Astrocyte (in vitro differentiated cells and primary cell): Measurements from ENCODE around the gene SGMS2. TPM values are rescaled to one million over a fixed set of nuclear protein-coding genes. Genes with fewer than 3 reads are reported as not detected.
"Not testable (repeated sequence)": the region's sequence is repeated elsewhere in the genome, so short reads cannot be mapped to it uniquely, and the experiment has no call there.

ENCODE experiments used
- DNase-seq: peaks from one replicate; pipeline ENCODE4 v3.0.0-alpha.2; 2010; ENCODE audit warnings: low read depth
- FAIRE-seq: peaks from 2 replicates; lab custom pipeline; 2011; peaks lifted over from hg19 to GRCh38; lab: Jason Lieb, UNC
- H2AFZ ChIP-seq: 2 replicates; pipeline ENCODE4 v1.6.0; 2012; ENCODE audit warnings: low read depth, low read length, inconsistent platforms
- H3K27ac ChIP-seq: 2 replicates; pipeline ENCODE4 v1.5.1; 2011; ENCODE audit warnings: low read depth, low read length, inconsistent platforms
- H3K27me3 ChIP-seq: 2 replicates; pipeline ENCODE4 v1.6.0; 2011; ENCODE audit warnings: low read length, inconsistent platforms; ENCODE audit not compliant: insufficient read depth
- H3K36me3 ChIP-seq: 2 replicates; pipeline ENCODE4 v1.5.1; 2011; ENCODE audit warnings: low read length, inconsistent platforms; ENCODE audit not compliant: insufficient read depth
- H3K4me1 ChIP-seq: 2 replicates; pipeline ENCODE4 v1.5.1; 2011; ENCODE audit warnings: low read length, inconsistent platforms; ENCODE audit not compliant: insufficient read depth
- H3K4me2 ChIP-seq: 2 replicates; pipeline ENCODE4 v1.6.0; 2012; ENCODE audit warnings: low read length, inconsistent platforms
- H3K4me3 ChIP-seq: 2 replicates; pipeline ENCODE4 v1.5.1; 2011; ENCODE audit warnings: low read depth, mild to moderate bottlenecking, low read length, inconsistent platforms; ENCODE audit not compliant: insufficient read depth
- H3K79me2 ChIP-seq: 2 replicates; pipeline ENCODE4 v1.6.0; 2012; ENCODE audit warnings: mild to moderate bottlenecking, low read length, inconsistent platforms; ENCODE audit not compliant: insufficient read depth
- H3K9ac ChIP-seq: 2 replicates; pipeline ENCODE4 v1.6.0; 2012; ENCODE audit warnings: mild to moderate bottlenecking, low read length, inconsistent platforms
- H3K9me3 ChIP-seq: 2 replicates; pipeline ENCODE4 v1.5.1; 2012; ENCODE audit warnings: low read depth, mild to moderate bottlenecking, low read length, inconsistent platforms; ENCODE audit not compliant: insufficient read depth
- H4K20me1 ChIP-seq: 2 replicates; pipeline ENCODE4 v1.6.0; 2012; ENCODE audit warnings: low read length, inconsistent platforms; ENCODE audit not compliant: insufficient read depth
- H3K27ac Mint-ChIP-seq: one replicate; pipeline ENCODE4 v1.8.0; 2021; ENCODE audit warnings: mild to moderate bottlenecking, mixed read lengths; ENCODE audit not compliant: unreplicated experiment
- H3K27me3 Mint-ChIP-seq: one replicate; pipeline ENCODE4 v1.8.0; 2021; ENCODE audit warnings: low read depth, mixed read lengths; ENCODE audit not compliant: unreplicated experiment
- H3K36me3 Mint-ChIP-seq: one replicate; pipeline ENCODE4 v1.8.0; 2021; ENCODE audit warnings: low read depth, mixed read lengths; ENCODE audit not compliant: unreplicated experiment
- H3K4me1 Mint-ChIP-seq: one replicate; pipeline ENCODE4 v1.8.0; 2021; ENCODE audit warnings: low read depth, mixed read lengths; ENCODE audit not compliant: unreplicated experiment
- H3K4me3 Mint-ChIP-seq: one replicate; pipeline ENCODE4 v1.8.0; 2021; ENCODE audit warnings: mild to moderate bottlenecking, moderate library complexity, mixed read lengths; ENCODE audit not compliant: unreplicated experiment
- H3K9me3 Mint-ChIP-seq: one replicate; pipeline ENCODE4 v1.8.0; 2021; ENCODE audit warnings: mild to moderate bottlenecking, mixed read lengths; ENCODE audit not compliant: unreplicated experiment
- EZH2 ChIP-seq: IDR thresholded peaks from 2 replicates; pipeline ENCODE4 v1.6.1; 2012; ENCODE audit warnings: mild to moderate bottlenecking, low read length, inconsistent platforms; ENCODE audit not compliant: insufficient read depth
- total RNA-seq: library from RNA; stranded (reverse); gene quantifications from 2 replicates; pipeline ENCODE4 v1.2.1, GENCODE V29; 2021
- TF ChIP-seq, protein P1 (sequence below): IDR thresholded peaks from 2 replicates; pipeline ENCODE4 v1.5.1; 2011; ENCODE audit warnings: low read depth, mild to moderate bottlenecking, inconsistent platforms, low read length, moderate library complexity; ENCODE audit not compliant: insufficient read depth

Gene SGMS2
- total RNA-seq, 1 donor from 2014 or later = 48.1 TPM

DNA sequence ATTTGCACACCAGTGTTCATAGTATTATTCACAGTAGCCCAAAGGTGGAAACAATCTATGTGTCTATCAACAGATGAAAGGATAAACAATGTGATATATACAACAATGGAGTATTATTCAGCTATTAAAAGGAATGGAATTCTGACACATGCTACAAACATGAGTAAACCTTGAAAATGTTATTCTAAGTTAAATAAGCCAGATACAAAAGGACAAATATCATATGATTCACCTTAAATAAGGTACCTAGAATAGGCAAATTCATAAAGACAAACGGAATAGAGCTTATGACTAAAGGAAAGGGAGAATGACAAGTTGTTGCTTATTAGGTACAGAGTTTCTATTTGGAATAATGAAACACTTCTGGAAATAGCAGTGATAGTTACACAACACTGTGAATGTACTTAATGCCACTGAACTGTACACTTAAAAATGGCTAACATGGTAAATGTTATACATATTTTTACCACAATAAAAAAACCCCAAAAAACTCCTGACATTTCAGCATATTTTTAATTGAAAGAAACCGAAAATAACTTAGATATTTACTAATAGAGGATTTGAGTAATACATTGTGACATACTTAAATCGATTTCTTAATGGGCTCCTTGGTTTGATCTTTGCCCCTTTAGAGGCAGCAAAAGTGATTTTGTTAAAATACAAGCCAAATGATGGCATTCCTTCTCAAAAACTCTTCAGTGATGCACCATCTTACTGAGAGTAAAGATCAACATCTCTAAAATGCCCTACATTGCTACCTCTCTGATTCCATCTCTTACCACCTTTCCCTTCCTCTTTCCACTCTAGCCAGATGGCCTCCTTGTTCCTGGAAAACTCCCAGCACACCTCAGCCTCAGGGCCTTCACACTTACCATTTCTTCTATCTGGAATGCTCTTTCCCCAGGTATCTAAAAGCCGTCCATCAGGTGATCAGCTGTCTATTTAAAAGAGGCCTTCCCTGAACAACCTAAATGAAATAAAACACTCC lies 98.0 kb downstream of the SGMS2 start:
- no peaks in the 10 kb centered on the region for H3K9me3 ChIP-seq
- Mint-ChIP-seq H3K27me3 (no peaks in the 10 kb centered on the region), H3K4me1 (no peaks in the 10 kb centered on the region), H3K9me3 (peaks cover 10% of the 10 kb centered on the region), H3K27ac (no peak overlapping the region), H3K4me3 (no peak overlapping the region), H3K36me3 (peaks cover 4% of the 10 kb centered on the region)
- H4K20me1 ChIP-seq = no peaks in the 10 kb centered on the region
- no peak overlapping the region for H3K9ac ChIP-seq
- no peaks in the 10 kb centered on the region for H3K4me1 ChIP-seq
- no peaks in the 10 kb centered on the region for H3K36me3 ChIP-seq
- H3K79me2 ChIP-seq = no peaks in the 10 kb centered on the region
- H3K4me2 ChIP-seq = no peak overlapping the region
- TF ChIP-seq EZH2 = no peak
- TF ChIP-seq, protein P1, sequence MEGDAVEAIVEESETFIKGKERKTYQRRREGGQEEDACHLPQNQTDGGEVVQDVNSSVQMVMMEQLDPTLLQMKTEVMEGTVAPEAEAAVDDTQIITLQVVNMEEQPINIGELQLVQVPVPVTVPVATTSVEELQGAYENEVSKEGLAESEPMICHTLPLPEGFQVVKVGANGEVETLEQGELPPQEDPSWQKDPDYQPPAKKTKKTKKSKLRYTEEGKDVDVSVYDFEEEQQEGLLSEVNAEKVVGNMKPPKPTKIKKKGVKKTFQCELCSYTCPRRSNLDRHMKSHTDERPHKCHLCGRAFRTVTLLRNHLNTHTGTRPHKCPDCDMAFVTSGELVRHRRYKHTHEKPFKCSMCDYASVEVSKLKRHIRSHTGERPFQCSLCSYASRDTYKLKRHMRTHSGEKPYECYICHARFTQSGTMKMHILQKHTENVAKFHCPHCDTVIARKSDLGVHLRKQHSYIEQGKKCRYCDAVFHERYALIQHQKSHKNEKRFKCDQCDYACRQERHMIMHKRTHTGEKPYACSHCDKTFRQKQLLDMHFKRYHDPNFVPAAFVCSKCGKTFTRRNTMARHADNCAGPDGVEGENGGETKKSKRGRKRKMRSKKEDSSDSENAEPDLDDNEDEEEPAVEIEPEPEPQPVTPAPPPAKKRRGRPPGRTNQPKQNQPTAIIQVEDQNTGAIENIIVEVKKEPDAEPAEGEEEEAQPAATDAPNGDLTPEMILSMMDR = no peak
- no peak for DNase-seq
- FAIRE-seq = no peak
- H3K4me3 ChIP-seq = no peak overlapping the region
- no peak overlapping the region for H2AFZ ChIP-seq
- H3K27ac ChIP-seq = no peak overlapping the region
- H3K27me3 ChIP-seq = no peaks in the 10 kb centered on the region

DNA sequence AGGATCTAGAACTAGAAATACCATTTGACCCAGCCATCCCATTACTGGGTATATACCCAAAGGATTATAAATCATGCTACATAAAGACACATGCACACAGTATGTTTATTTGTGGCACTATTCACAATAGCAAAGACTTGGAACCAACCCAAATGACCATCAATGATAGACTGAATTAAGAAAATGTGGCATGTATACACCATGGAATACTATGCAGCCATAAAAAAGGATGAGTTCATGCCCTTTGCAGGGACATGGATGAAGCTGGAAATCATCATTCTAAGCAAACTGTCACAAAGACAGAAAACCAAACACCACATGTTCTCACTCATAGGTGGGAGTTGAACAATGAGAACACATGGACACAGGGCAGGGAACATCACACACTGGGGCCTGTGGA lies 101.0 kb downstream of the SGMS2 start:
- H4K20me1 ChIP-seq, H3K4me3 Mint-ChIP-seq, H3K36me3 Mint-ChIP-seq, H3K9me3 ChIP-seq, H2AFZ ChIP-seq, H3K4me3 ChIP-seq, H3K4me1 ChIP-seq, H3K9me3 Mint-ChIP-seq, H3K36me3 ChIP-seq, H3K27ac ChIP-seq, H3K4me2 ChIP-seq, H3K9ac ChIP-seq, H3K27ac Mint-ChIP-seq, H3K27me3 ChIP-seq, FAIRE-seq, H3K4me1 Mint-ChIP-seq, DNase-seq, H3K27me3 Mint-ChIP-seq, H3K79me2 ChIP-seq: not testable (repeated sequence)

DNA sequence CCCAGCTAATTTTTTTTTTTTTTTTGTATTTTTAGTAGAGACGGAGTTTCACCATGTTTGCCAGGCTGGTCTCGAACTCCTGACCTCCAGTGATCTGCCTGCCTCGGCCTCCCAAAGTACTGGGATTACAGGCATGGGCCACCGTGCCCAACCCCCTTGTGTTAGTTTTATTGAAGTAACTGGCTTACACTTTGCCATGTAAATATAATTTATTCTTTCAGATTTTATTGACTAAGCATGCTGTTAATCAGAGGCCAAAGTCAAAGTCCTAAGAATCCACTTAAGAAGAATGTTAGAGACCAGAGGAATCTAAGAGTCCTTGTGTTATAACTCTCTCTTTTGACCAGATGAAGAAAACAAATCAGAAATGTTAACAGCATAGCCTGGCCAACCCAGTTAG lies 102.1 kb downstream of the SGMS2 start:
- not testable (repeated sequence) for DNase-seq, H3K9me3 ChIP-seq, H3K9ac ChIP-seq, H3K27ac ChIP-seq, H3K4me1 Mint-ChIP-seq, H3K4me3 ChIP-seq, H3K27me3 ChIP-seq, H3K9me3 Mint-ChIP-seq, FAIRE-seq, H3K27me3 Mint-ChIP-seq, H3K36me3 ChIP-seq, H3K27ac Mint-ChIP-seq, H4K20me1 ChIP-seq, H3K79me2 ChIP-seq, H3K4me3 Mint-ChIP-seq, H2AFZ ChIP-seq, H3K36me3 Mint-ChIP-seq, H3K4me2 ChIP-seq, H3K4me1 ChIP-seq
